Activated CD4-positive, alpha-beta T cell treated with anti-CD3 and anti-CD28 coated beads for 1 hour (primary cell): ENCODE results near the gene RASD1.
A peak's percentile ranks its signal among the peaks of the same experiment; 100 is the strongest.
"Not testable (repeated sequence)": the region's sequence is repeated elsewhere in the genome, so short reads cannot be mapped to it uniquely, and the experiment has no call there.

Experiments
- DNase-seq: peaks from one replicate; pipeline ENCODE4 v3.0.0-alpha.2; 2020

The RASD1 gene

GRCh38 chr17:17495536-17496188 lies 533 bp downstream of the RASD1 start:
- DNase-seq = no peak

- DNase-seq = no peak
Observed at GRCh38 chr17:17494870-17495535, 1.2 kb downstream of the RASD1 start.

- no peak for DNase-seq
Observed at GRCh38 chr17:17494499-17494869, 1.7 kb downstream of the RASD1 start.

- DNase-seq = no peak
Observed at GRCh38 chr17:17493986-17494466, 2.2 kb downstream of the RASD1 start.

GRCh38 chr17:17493249-17493985 lies 2.8 kb downstream of the RASD1 start:
- no peak for DNase-seq

GRCh38 chr17:17492571-17492970 lies 3.6 kb downstream of the RASD1 start:
- DNase-seq = no peak

GRCh38 chr17:17492085-17492484 lies 4.1 kb downstream of the RASD1 start:
- DNase-seq = no peak

- DNase-seq = no peak
Observed at GRCh38 chr17:17491546-17491988, 4.6 kb downstream of the RASD1 start.

GRCh38 chr17:17491031-17491471 lies 5.1 kb downstream of the RASD1 start:
- DNase-seq = no peak

GRCh38 chr17:17487998-17488397 lies 8.2 kb downstream of the RASD1 start:
- DNase-seq = no peak

- DNase-seq = not testable (repeated sequence)
Observed at GRCh38 chr17:17486416-17486815, 9.8 kb downstream of the RASD1 start.

- DNase-seq = no peak
Observed at GRCh38 chr17:17485420-17485819, 10.8 kb downstream of the RASD1 start.

GRCh38 chr17:17484451-17484899 lies 11.7 kb downstream of the RASD1 start:
- no peak for DNase-seq

- DNase-seq = no peak
Observed at GRCh38 chr17:17481860-17482259, 14.3 kb downstream of the RASD1 start.

GRCh38 chr17:17480593-17481148 lies 15.5 kb downstream of the RASD1 start:
- no peak for DNase-seq

GRCh38 chr17:17479209-17479608 lies 17.0 kb downstream of the RASD1 start:
- DNase-seq = no peak

GRCh38 chr17:17476865-17477467 lies 19.2 kb downstream of the RASD1 start, which contains the start of gene MED9:
TSS of gene MED9 (plus strand) at chr17:17477000. CDS start at chr17:17477042, 42 bp downstream.
- DNase-seq = peak; percentile 96

- DNase-seq = no peak
Observed at GRCh38 chr17:17474341-17474740, 21.9 kb downstream of the RASD1 start.

- no peak for DNase-seq
Observed at GRCh38 chr17:17472333-17472920, 23.8 kb downstream of the RASD1 start.

GRCh38 chr17:17469996-17470395 lies 26.2 kb downstream of the RASD1 start:
- DNase-seq = no peak

GRCh38 chr17:17469358-17469757 lies 26.8 kb downstream of the RASD1 start:
- no peak for DNase-seq
